Activated CD4-positive, alpha-beta memory T cell treated with anti-CD3 and anti-CD28 coated beads, Interleukin-2, amount 10 ng/mL, durations not matched to agents 7 days and 5 days (primary cell): ENCODE data around the gene MPO. TPM values are rescaled to one million over a fixed set of nuclear protein-coding genes. Genes with fewer than 3 reads are reported as not detected.

ENCODE experiments used
- CTCF ChIA-PET: fragments of 350-600 bp; sonication (Branson Sonifier 250); formaldehyde crosslinking; loops from one replicate; lab custom pipeline; 2021; ENCODE audit warnings: antibody characterized with exemption, inconsistent platforms; lab: Charles Lee
- POLR2A ChIA-PET: fragments of 350-600 bp; sonication (Branson Sonifier 250); formaldehyde crosslinking; loops from one replicate; lab custom pipeline; 2021; ENCODE audit warnings: antibody characterized with exemption; lab: Charles Lee
- DNase-seq: peaks from one replicate; pipeline ENCODE4 v3.0.0-alpha.2; 2020
- H3K27ac Mint-ChIP-seq: one replicate; pipeline ENCODE4 v1.8.0; 2021; ENCODE audit warnings: mild to moderate bottlenecking, mixed read lengths
- H3K27me3 Mint-ChIP-seq: one replicate; pipeline ENCODE4 v1.8.0; 2021; ENCODE audit warnings: mixed read lengths
- H3K36me3 Mint-ChIP-seq: one replicate; pipeline ENCODE4 v1.8.0; 2021; ENCODE audit warnings: low read depth, mixed read lengths
- H3K4me1 Mint-ChIP-seq: one replicate; pipeline ENCODE4 v1.8.0; 2021; ENCODE audit warnings: mixed read lengths
- H3K4me3 Mint-ChIP-seq: one replicate; pipeline ENCODE4 v1.8.0; 2021; ENCODE audit warnings: mild to moderate bottlenecking, mixed read lengths
- H3K9me3 Mint-ChIP-seq: one replicate; pipeline ENCODE4 v1.8.0; 2021; ENCODE audit warnings: mixed read lengths
- total RNA-seq, 2 experiments: library from RNA; stranded (reverse); gene quantifications; one replicate each; pipeline ENCODE4 v1.2.3, GENCODE V29; 2021

MPO gene
- total RNA-seq, 2 experiments from 2014 or later: 0.08 to 0.38 TPM

DNA sequence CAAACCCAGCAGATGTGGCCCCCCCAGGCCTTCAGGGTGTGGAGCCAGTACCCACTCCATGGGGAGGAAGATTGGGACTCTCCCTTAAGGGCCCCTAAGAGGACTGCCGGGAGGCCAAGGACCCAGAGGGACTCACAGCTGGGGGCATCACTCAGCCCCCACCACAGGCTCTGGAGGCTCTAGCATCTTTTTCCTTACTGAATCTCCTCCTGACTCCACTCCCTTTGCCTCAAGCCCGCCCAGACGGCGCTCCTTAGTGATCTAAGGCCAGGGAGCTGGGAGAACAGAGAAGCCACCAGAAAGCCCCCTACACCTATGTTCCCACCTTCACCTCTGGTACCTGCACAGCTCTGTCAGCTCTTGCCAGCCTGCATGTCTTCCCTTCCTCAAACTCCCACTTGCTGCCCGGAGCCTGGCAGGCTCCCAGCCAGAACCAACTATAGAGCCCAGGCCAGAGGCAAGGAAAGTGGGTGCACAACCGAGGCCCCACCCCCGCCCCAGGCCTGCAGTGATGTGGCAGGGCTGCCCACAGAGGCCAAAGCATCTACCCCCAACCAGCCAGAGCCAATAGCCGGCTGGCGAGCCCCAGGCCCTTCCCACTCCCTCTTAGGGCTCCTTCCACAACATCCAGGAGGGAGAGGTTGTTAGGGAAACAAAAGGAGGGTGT lies 22.3 kb upstream of the MPO start:
- no peaks in the 10 kb centered on the region for H3K4me1 Mint-ChIP-seq
- ChIA-PET CTCF (interaction anchor here (0.7 to 2.4 kb wide), 5 partner anchors 15 to 145 kb away, joined by 3 to 16 read pairs (median 5); partner anchors contain the start of gene RNF43), POLR2A (interaction anchor here (1.3 to 2.8 kb wide), 3 partner anchors 23 to 41 kb away, joined by 5 to 17 read pairs (median 8); no protein-coding TSS in a partner anchor)
- no peak overlapping the region for H3K4me3 Mint-ChIP-seq
- DNase-seq: no peak
- H3K9me3 Mint-ChIP-seq: no peaks in the 10 kb centered on the region
- H3K27ac Mint-ChIP-seq: no peak overlapping the region
- H3K27me3 Mint-ChIP-seq: peaks cover 12% of the 10 kb centered on the region
- H3K36me3 Mint-ChIP-seq: peaks cover 10% of the 10 kb centered on the region

DNA sequence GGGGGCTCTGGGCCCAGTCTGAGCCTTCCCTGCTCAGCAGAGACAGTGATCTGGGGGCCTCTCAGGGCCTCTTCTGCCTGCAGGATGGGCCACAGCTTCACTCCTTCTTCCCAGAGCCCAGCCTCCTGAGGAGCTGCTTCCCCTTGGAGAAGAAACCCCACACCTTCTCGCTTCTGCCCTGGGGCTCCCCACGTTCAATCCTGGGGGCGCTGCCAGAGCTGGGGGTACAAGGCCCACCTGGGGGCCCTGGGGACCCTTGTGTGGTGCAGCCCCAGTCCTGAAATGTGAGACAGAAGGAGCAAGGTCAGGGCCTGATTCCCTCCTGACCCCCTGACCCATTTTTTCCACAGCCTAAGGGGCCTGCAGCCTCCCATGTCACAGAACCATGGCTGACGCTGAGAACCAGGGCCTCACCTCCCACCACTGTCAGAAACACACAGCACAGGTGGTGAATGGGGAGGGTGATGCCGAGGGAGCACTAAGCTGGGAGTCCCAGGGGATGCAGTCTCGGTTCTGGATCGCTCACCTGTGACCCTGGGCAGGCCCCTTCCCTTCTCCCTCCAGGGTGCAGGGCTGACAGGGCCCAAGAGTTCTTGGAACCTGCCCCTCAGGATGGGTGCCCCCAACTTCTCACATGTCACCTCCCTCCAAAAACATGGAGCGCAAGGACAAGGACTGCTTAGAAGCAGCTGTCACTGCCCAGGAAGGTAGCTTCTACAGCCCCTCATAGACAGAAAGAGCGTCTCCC lies 21.6 kb upstream of the MPO start:
- DNase-seq: no peak
- ChIA-PET POLR2A (interaction anchor here (0.8 to 2.8 kb wide), 3 partner anchors 20 to 41 kb away, joined by 3 to 17 read pairs (median 5); no protein-coding TSS in a partner anchor), CTCF (interaction anchor here (0.7 to 2.4 kb wide), 3 partner anchors 115 to 753 kb away, joined by 3 to 16 read pairs (median 3); partner anchors contain the start of gene RNF43)
- Mint-ChIP-seq H3K4me1 (no peaks in the 10 kb centered on the region), H3K27ac (no peak overlapping the region), H3K4me3 (no peak overlapping the region), H3K27me3 (peaks cover 15% of the 10 kb centered on the region), H3K36me3 (peaks cover 9% of the 10 kb centered on the region), H3K9me3 (no peaks in the 10 kb centered on the region)

DNA sequence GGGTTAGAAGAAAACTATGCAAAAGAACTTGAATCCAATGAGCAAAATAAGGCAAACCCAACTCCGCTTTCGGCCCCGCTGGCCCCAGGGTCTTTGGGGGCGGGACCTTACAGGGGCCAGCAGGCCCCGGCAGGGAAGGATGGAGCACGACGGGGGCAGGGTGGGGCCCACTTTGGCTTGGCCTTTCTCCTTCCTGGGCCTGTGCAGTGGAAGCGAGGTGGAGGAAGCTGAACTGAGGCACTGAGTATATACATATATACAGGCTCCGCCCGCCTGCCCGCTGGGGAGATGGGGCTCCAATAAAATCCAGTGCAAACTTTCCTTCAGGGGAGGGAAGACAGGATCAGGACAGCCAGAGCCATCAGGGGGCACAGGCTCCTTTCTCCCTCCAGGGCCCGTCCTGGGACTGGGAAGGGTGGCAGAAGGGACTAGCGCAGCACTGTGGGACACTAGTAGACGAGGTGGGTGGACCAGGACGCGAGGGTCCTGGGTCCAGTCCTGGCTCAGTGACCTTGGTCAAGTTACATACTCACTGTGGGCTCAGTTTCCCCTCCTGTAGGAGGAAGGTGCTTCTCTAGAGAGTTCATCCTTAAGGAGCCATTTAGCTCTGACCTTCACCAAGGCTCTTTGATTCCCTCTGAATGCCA lies 20.9 kb upstream of the MPO start:
- DNase-seq: no peak
- peaks cover 3% of the 10 kb centered on the region for H3K36me3 Mint-ChIP-seq
- POLR2A ChIA-PET: interaction anchor here (0.8 kb wide), 1 partner anchor 21 kb away, joined by 3 read pairs; no protein-coding TSS in a partner anchor

DNA sequence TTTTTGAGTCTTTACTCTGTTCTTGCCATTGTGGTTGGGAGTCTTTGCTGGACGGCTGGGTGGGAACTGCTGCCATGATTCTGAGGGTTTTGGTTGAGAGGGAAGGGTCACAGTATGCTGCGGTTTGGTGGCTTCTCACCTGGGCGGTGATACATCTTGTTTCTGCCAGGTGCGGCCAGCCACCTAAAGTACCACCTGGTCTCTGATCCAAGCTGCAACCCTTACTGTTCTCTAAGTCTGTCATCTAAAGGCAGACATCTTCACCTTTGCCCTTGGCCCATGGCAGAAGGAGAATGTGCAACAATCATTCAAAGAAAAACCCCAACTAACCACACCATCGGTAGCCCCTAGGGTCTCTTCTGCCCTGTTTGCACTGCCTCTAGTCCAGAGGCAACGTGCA lies 19.6 kb upstream of the MPO start:
- Mint-ChIP-seq H3K36me3 (peaks cover 3% of the 10 kb centered on the region), H3K27me3 (peaks cover 17% of the 10 kb centered on the region), H3K4me1 (no peaks in the 10 kb centered on the region), H3K9me3 (no peaks in the 10 kb centered on the region), H3K4me3 (no peak overlapping the region), H3K27ac (no peak overlapping the region)
- ChIA-PET CTCF (interaction anchor here (1.4 to 1.7 kb wide), 2 partner anchors 51 to 147 kb away, joined by 4 to 8 read pairs; no protein-coding TSS in a partner anchor), POLR2A (interaction anchor here (0.9 to 1.2 kb wide), 3 partner anchors 12 to 167 kb away, joined by 3 to 4 read pairs (median 3); no protein-coding TSS in a partner anchor)
- DNase-seq: no peak

More for the DNA sequence above, 20.9 kb upstream of the MPO start:
- Mint-ChIP-seq H3K4me3 (no peak overlapping the region), H3K27ac (no peak overlapping the region), H3K4me1 (no peaks in the 10 kb centered on the region), H3K27me3 (peaks cover 17% of the 10 kb centered on the region), H3K9me3 (no peaks in the 10 kb centered on the region)
- CTCF ChIA-PET: interaction anchor here (0.8 kb wide), 1 partner anchor 754 kb away, joined by 3 read pairs; no protein-coding TSS in a partner anchor

DNA sequence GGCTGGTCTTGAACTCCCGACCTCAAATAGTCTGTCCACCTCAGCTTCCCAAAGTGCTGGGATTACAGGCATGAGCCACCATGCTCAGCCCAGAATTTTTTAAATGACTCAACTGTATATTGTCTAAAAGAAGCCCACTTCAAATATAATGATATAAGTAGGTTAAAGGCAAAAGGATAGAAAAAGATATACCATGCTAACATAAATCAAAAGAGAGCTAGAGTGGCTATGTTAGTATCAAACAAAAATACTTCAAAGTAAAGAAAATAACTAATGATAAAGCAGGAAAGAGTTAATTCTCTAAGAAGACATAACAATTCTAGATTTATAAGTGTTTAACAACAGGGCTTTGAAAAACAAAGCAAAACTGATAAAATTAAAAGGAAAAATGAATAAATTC lies 13.3 kb upstream of the MPO start:
- no peaks in the 10 kb centered on the region for H3K9me3 Mint-ChIP-seq
- no peak overlapping the region for H3K4me3 Mint-ChIP-seq
- no peaks in the 10 kb centered on the region for H3K36me3 Mint-ChIP-seq
- peaks cover 43% of the 10 kb centered on the region for H3K27me3 Mint-ChIP-seq
- ChIA-PET POLR2A (interaction anchor here (1.0 kb wide), 2 partner anchors 23 to 338 kb away, joined by 3 read pairs; no protein-coding TSS in a partner anchor), CTCF (interaction anchor here (0.9 to 1.4 kb wide), 2 partner anchors 11 to 44 kb away, joined by 3 read pairs; no protein-coding TSS in a partner anchor)
- H3K4me1 Mint-ChIP-seq: no peaks in the 10 kb centered on the region
- no peak for DNase-seq
- H3K27ac Mint-ChIP-seq: no peak overlapping the region

DNA sequence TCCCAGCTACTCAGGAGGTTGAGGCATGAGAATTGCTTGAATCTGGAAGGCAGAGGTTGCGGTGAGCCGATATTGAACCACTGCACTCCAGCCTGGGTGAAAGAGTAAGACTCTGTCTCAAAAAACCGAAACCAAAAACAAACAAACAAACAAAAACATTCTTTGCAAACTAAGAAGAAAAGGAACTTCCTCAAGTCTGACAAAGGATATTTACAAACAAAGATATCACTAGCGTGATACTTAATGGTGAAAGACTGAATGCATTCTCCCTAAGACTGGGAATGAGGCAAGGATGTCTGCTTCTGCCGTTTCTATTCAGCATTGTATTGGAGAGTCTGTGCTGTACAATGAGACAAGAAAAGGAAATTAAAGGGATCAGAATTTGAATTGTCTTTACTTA lies 10.5 kb upstream of the MPO start:
- ChIA-PET POLR2A (no interaction called here), CTCF (no interaction called here)
- DNase-seq: no peak
- no peaks in the 10 kb centered on the region for H3K36me3 Mint-ChIP-seq
- H3K9me3 Mint-ChIP-seq: no peaks in the 10 kb centered on the region
- H3K27ac Mint-ChIP-seq: no peak overlapping the region
- peaks cover 4% of the 10 kb centered on the region for H3K4me1 Mint-ChIP-seq
- H3K27me3 Mint-ChIP-seq: peaks cover 41% of the 10 kb centered on the region
- no peak overlapping the region for H3K4me3 Mint-ChIP-seq

DNA sequence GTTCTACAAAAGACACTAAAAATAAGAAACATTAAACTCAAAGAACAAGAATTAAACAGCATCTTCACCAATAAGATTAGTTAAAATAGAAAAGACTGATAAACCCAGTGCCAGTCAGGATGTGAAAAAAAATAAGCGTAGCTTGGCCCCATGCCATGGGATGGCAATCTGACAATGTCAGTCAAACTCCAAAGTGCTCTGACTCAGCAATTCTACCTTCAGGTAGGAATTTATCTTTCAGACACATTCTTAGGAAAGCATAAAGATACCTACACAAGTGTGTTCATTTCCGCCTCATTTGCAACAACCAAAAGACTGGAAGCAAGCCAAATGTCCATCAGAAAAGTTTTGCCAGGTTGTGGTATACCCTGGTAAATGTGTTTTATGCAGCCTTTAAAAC lies 9.1 kb upstream of the MPO start:
- H3K4me3 Mint-ChIP-seq: no peak overlapping the region
- H3K9me3 Mint-ChIP-seq: no peaks in the 10 kb centered on the region
- peaks cover 40% of the 10 kb centered on the region for H3K27me3 Mint-ChIP-seq
- H3K27ac Mint-ChIP-seq: no peak overlapping the region
- POLR2A ChIA-PET: no interaction called here
- H3K4me1 Mint-ChIP-seq: peaks cover 6% of the 10 kb centered on the region
- DNase-seq: no peak
- CTCF ChIA-PET: no interaction called here
- no peaks in the 10 kb centered on the region for H3K36me3 Mint-ChIP-seq

DNA sequence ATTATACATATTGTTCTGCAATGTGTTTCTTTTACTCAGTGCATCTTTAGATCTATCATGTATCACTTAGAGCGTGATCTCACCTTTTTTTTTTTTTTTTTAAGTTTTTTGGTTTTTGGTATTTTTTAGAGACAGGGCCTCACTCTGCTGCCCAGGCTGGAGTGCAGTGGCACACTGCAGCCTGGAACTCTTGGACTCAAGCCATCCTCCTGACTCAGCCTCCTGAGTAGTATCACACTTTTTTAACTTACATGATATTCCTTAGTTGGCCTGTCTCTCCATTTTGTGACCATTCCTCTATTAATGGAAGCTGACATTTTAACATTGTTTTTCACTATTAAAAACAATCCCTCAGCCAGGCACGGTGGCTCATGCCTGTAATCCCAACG lies 4.7 kb upstream of the MPO start:
- Mint-ChIP-seq H3K27me3 (peaks cover 25% of the 10 kb centered on the region), H3K9me3 (no peaks in the 10 kb centered on the region), H3K36me3 (no peaks in the 10 kb centered on the region), H3K27ac (no peak overlapping the region), H3K4me1 (peaks cover 6% of the 10 kb centered on the region), H3K4me3 (no peak overlapping the region)
- ChIA-PET CTCF (interaction anchor here (0.7 kb wide), 1 partner anchor 1197 kb away, joined by 4 read pairs; no protein-coding TSS in a partner anchor), POLR2A (interaction anchor here (1.3 kb wide), 1 partner anchor 59 kb away, joined by 3 read pairs; no protein-coding TSS in a partner anchor)
- DNase-seq: no peak

DNA sequence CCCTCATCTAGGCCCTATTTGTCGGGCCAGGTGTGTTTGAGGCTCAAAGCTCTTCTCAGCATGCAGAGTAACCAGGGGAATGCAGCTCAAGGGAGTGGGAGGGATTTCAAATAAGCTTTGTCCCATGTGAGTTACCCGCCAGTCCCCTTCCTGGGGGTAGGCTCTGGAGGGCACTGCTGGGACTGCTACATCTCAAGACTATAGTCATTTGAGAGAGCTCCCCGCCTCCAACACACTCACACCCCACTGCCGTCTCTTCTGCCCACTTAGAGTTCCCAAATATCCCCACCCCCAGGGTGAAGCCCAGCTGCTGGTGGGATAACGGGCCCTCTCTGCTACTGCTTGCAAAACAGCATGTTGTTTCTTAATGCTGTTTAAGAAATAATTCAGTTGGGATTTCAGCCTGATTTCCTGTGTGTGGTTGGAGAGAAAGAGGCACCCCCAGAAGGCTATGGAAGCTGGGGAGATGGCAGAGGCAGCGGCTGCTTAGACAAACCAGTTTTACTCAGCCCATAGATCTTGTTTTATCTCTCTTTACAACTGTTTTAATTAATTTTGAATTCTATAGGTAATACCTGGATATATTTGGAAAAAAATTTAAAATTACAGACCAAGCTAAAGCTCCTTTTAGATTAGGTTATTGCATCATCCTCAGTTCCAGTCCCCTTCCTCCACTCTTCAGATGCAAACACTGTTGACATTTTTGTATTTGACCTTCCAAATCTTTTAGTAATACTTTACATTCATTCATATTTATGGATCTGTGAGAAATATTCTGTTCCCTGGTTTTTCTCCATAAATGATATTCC lies 4.1 kb upstream of the MPO start:
- ChIA-PET CTCF (interaction anchor here (0.7 to 1.1 kb wide), 3 partner anchors 33 to 1196 kb away, joined by 3 to 4 read pairs (median 3); no protein-coding TSS in a partner anchor), POLR2A (interaction anchor here (1.3 kb wide), 1 partner anchor 59 kb away, joined by 3 read pairs; no protein-coding TSS in a partner anchor)
- H3K9me3 Mint-ChIP-seq: no peaks in the 10 kb centered on the region
- H3K27ac Mint-ChIP-seq: no peak overlapping the region
- no peak for DNase-seq
- no peaks in the 10 kb centered on the region for H3K36me3 Mint-ChIP-seq
- peaks cover 6% of the 10 kb centered on the region for H3K4me1 Mint-ChIP-seq
- no peak overlapping the region for H3K4me3 Mint-ChIP-seq
- peaks cover 22% of the 10 kb centered on the region for H3K27me3 Mint-ChIP-seq

DNA sequence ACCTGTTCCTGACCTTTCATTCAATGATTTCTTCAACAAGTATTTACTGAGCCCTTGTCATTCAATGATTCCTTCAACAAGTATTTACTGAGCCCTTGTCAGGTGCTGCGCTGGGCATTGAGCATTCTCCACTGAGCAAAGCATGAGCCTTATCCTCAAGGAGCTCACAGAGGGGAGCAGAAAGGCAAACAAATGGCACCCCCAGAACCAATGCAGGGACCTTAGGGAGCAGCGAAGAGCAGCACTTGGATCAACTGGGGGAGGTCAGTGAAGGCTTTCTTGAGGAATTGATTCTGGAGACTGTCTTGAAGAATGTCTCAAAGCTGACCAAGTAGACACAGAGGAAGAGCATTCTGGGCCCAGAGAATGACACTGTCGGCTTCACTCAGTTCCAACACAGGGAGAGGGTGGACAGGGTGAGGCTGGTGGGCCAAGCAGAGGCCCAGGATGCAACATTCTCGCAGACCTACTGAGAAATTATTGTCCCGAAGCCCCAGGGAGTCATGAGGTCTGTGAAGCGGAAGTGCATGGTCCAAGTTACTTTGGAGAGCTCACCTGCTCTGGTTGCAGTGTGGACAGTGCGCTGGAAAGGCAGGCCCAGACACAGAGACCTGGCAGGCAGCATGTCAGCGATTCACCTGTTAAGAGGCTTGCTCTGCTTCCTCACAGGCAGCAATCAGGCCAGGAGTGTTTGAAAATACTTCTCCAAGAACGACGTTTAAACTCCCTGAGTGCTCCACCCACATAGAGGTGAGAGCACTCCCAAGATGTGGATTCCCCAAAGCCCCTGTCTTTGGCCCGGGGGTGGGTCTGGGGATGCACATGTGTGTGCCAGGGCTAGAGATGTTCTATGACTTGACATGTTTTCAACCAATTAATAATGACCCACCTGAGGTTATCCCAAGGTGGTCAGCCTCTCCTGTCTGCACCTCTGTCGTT lies 3.2 kb upstream of the MPO start:
- Mint-ChIP-seq H3K4me1 (peaks cover 9% of the 10 kb centered on the region), H3K4me3 (no peak overlapping the region), H3K27ac (no peak overlapping the region), H3K27me3 (peaks cover 25% of the 10 kb centered on the region), H3K9me3 (no peaks in the 10 kb centered on the region), H3K36me3 (no peaks in the 10 kb centered on the region)
- no peak for DNase-seq
- CTCF ChIA-PET: interaction anchor here (1.0 to 1.1 kb wide), 2 partner anchors 34 to 163 kb away, joined by 3 read pairs; no protein-coding TSS in a partner anchor
- POLR2A ChIA-PET: interaction anchor here (1.3 kb wide), 1 partner anchor 60 kb away, joined by 3 read pairs; no protein-coding TSS in a partner anchor

DNA sequence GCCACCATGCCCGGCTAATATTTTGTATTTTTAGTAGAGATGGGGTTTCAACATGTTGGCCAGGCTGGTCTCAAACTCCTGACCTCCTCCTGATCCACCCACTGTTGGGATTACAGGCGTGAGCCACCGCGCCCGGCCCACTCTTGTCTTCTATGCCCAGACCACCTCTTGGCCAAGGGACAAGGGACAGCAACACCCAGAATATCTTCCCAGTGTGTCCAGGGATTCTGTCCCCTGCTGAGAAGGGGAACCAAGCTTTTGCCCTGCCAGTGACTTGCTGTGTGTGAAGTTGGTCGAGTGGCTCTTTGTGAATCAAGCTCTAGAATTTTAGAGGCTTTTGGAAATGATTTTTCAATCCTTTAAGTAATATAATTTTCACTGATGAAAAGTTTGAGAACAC lies 1.7 kb upstream of the MPO start:
- Mint-ChIP-seq H3K27ac (no peak overlapping the region), H3K9me3 (no peaks in the 10 kb centered on the region), H3K27me3 (peaks cover 25% of the 10 kb centered on the region), H3K4me3 (no peak overlapping the region), H3K36me3 (no peaks in the 10 kb centered on the region), H3K4me1 (peaks cover 5% of the 10 kb centered on the region)
- ChIA-PET CTCF (interaction anchor here (1.1 kb wide), 1 partner anchor 83 kb away, joined by 3 read pairs; no protein-coding TSS in a partner anchor), POLR2A (no interaction called here)
- DNase-seq: no peak
